ENCODE results near the gene PTPRCAP. TPM values are rescaled to one million over a fixed set of nuclear protein-coding genes. Genes with fewer than 3 reads are reported as not detected.
A peak's percentile ranks its signal among the peaks of the same experiment; 100 is the strongest.

PTPRCAP gene
- total and polyA plus RNA-seq, 10 of the 15 experiments (the other 5 are each of a cell fraction or from before 2014, with no cell fraction given), result 4.7 to 266 (median 125) TPM

GRCh38 chr11:67428052-67429001, 9.2 kb downstream of the PTPRCAP start, which contains the start of gene RPS6KB2 (continued):
- TF ChIP-seq E2F4 (IDR thresholded peaks at IDR 0.05; ENCODE audit: low read depth, low read length) (peak; percentile 50; the same call in 1 of the 2 replicates), CREM (IDR thresholded peaks at IDR 0.05; ENCODE audit: low read depth) (peak; percentile 100), NR2C1 (IDR thresholded peaks at IDR 0.05) (peak; percentile 70), TAF1 (IDR thresholded peaks at IDR 0.05; ENCODE audit: borderline replicate concordance, low read depth, low read length) (peak; percentile 67), MLLT1 (IDR thresholded peaks at IDR 0.05) (0 out of 2 replicates have a peak, but pooled peaks have one; percentile 48), SP1 (IDR thresholded peaks at IDR 0.05; ENCODE audit: low read depth, low read length) (peak; percentile 76), BACH1 (IDR thresholded peaks at IDR 0.05; ENCODE audit: borderline replicate concordance) (peak; percentile 72; the same call in 1 of the 2 replicates), ZBTB33 (IDR thresholded peaks at IDR 0.05) (0 out of 2 replicates have a peak, but pooled peaks have one; percentile 18), MYC (IDR thresholded peaks at IDR 0.05; ENCODE audit: insufficient read depth, insufficient read length, insufficient replicate concordance, low read length, severe bottlenecking) (no peak), MTA3 (IDR thresholded peaks at IDR 0.05; ENCODE audit: borderline replicate concordance, low read length) (no peak), KLF5 (IDR thresholded peaks at IDR 0.05; ENCODE audit: partially characterized antibody) (peak; percentile 72)

Data from GM12878 (cell line).